ENCODE measurements around the gene SLC2A4. TPM values are rescaled to one million over a fixed set of nuclear protein-coding genes. Genes with fewer than 3 reads are reported as not detected.
A peak's percentile ranks its signal among the peaks of the same experiment; 100 is the strongest.

Gene SLC2A4
- total and polyA plus RNA-seq, 2 experiments from 2014 or later: 6.3 to 13.6 TPM

GRCh38 chr17:7312432-7313087 lies 31.0 kb downstream of the SLC2A4 start:
- DNase-seq (ENCODE audit: low spot score): no peak
- H3F3A ChIP-seq (replicated peaks; ENCODE audit: low read depth): peaks cover 75% of the 10 kb centered on the region
- peaks cover 45% of the 10 kb centered on the region for H4K20me1 ChIP-seq (replicated peaks; ENCODE audit: insufficient read depth)
- peaks cover 7% of the 10 kb centered on the region; the same call in 1 of the 3 replicates for H3K9me3 Mint-ChIP-seq
- H3K27me3 ChIP-seq (ENCODE audit: insufficient read depth): no peaks in the 10 kb centered on the region
- H3K4me3 Mint-ChIP-seq: peak overlapping the region; percentile 87; the same call in 2 of the 3 replicates
- H3K4me2 ChIP-seq: no peak overlapping the region
- H3K4me3 ChIP-seq: no peak overlapping the region
- H2AFZ ChIP-seq: no peak overlapping the region
- H3K9me2 ChIP-seq (ENCODE audit: insufficient read depth): no peaks in the 10 kb centered on the region
- H3K4me1 Mint-ChIP-seq: peaks cover 56% of the 10 kb centered on the region
- peaks cover 40% of the 10 kb centered on the region for H3K27me3 Mint-ChIP-seq (ENCODE audit: insufficient read depth, low read depth, poor library complexity)
- H3K36me3 Mint-ChIP-seq (ENCODE audit: low read depth): peaks cover 82% of the 10 kb centered on the region
- peak overlapping the region; percentile 84 for H3K27ac ChIP-seq (ENCODE audit: low read depth)
- peaks cover 27% of the 10 kb centered on the region; the same call in 1 of the 2 replicates for H3K4me1 ChIP-seq (ENCODE audit: insufficient read depth)
- peaks cover 37% of the 10 kb centered on the region for H3K36me3 ChIP-seq (ENCODE audit: insufficient read depth)
- H3K79me2 ChIP-seq (replicated peaks; ENCODE audit: insufficient read depth): peaks cover 43% of the 10 kb centered on the region
- no peak for ATAC-seq
- H3K27ac Mint-ChIP-seq: peak overlapping the region; percentile 79
- TF ChIP-seq EZH2phosphoT487 (IDR thresholded peaks at IDR 0.05; ENCODE audit: unreplicated experiment) (no peak), EZH2 (IDR thresholded peaks at IDR 0.05; ENCODE audit: low read depth, unreplicated experiment) (no peak), REST (IDR thresholded peaks at IDR 0.05; ENCODE audit: unreplicated experiment) (no peak), POLR2AphosphoS5 (IDR thresholded peaks at IDR 0.05; ENCODE audit: low read depth) (no peak), STAT1 (IDR thresholded peaks at IDR 0.05; ENCODE audit: unreplicated experiment) (no peak), NANOG (IDR thresholded peaks at IDR 0.05; ENCODE audit: borderline replicate concordance) (no peak), ETS1 (IDR thresholded peaks at IDR 0.05) (no peak), ZNF331 (CRISPR knock-in tag; IDR thresholded peaks at IDR 0.05; ENCODE audit: low read depth) (no peak), ZNF462 (CRISPR knock-in tag; IDR thresholded peaks at IDR 0.05) (no peak), ZNF114 (CRISPR knock-in tag; IDR thresholded peaks at IDR 0.05) (no peak), CREB1 (CRISPR knock-in tag; IDR thresholded peaks at IDR 0.05; ENCODE audit: low read depth) (no peak), JUNB (IDR thresholded peaks at IDR 0.05; ENCODE audit: unreplicated experiment) (no peak), CTCF (conservative IDR thresholded peaks at IDR 0.05; ENCODE audit: low read depth in 2 of 2) (no peak)

Measured in GM23338 (cell line).